22Rv1 (cell line): Measurements from ENCODE around the gene MAP3K4.

Source experiments
- H3K27ac ChIP-seq: fragments of 450-650 bp; 2 replicates; pipeline ENCODE4 v1.5.1; 2017
- CTCF ChIP-seq: fragments of 450-650 bp; IDR thresholded peaks from 2 replicates; pipeline ENCODE4 v1.5.1; 2017; ENCODE audit warnings: mild to moderate bottlenecking
- ZFX ChIP-seq: fragments of 450-650 bp; IDR thresholded peaks from 2 replicates; pipeline ENCODE4 v1.6.1; 2017; ENCODE audit warnings: antibody characterized with exemption, borderline replicate concordance

The MAP3K4 gene

GRCh38 chr6:161162722-161163121, 171.2 kb downstream of the MAP3K4 start:
- TF ChIP-seq CTCF (no peak), ZFX (no peak)
- H3K27ac ChIP-seq: no peak overlapping the region

- TF ChIP-seq CTCF (no peak), ZFX (no peak)
- H3K27ac ChIP-seq: no peak overlapping the region
Observed at GRCh38 chr6:161163466-161164181, 172.1 kb downstream of the MAP3K4 start.

GRCh38 chr6:161164182-161164625, 172.6 kb downstream of the MAP3K4 start:
- H3K27ac ChIP-seq: no peak overlapping the region
- TF ChIP-seq ZFX: no peak

GRCh38 chr6:161166176-161166575, 174.6 kb downstream of the MAP3K4 start:
- no peak overlapping the region for H3K27ac ChIP-seq
- TF ChIP-seq CTCF (no peak), ZFX (no peak)

GRCh38 chr6:161166677-161167076, 175.1 kb downstream of the MAP3K4 start:
- no peak overlapping the region for H3K27ac ChIP-seq
- TF ChIP-seq ZFX (no peak), CTCF (no peak)
